ENCODE data around the gene ALK.

The ALK gene

DNA sequence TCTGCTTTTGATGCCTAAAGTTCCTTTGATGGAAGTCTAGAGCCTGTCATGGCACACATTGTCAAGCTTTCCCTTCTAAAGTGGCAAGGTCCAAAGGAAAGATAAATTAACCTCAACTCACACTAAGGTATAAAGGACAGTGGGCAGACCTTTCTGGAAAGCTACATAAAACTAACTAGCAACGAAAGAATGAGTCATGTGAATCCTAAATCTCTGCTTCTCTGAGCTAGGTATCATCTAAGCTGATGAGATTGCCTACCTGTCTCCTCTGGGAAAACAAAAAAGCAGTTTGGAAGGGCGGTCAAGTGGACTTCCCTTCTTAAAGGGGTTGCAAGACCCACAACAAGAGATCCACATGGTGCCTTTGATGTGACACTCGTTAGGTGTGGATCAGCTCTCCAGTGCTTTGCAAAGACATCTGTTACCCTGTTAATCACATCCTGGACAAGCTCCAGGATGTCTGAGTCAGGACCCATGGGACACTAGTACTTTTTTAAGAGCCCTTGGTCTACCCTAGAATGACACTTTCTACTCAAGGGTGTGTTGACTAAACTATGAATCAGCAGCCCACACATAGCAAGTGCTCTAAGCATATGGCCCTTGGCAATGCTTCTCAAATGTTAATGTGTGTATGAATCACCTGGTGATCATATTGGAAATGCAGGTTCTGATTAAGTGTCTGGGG is 173.5 kb downstream of the ALK start:
- Histone ChIP-seq H3K79me2 (ENCODE audit: insufficient read depth, low read depth) (no peaks in the 10 kb centered on the region), H2AFZ (ENCODE audit: low read depth) (no peak overlapping the region), H3K4me2 (no peak overlapping the region), H3K4me1 (ENCODE audit: low read depth, poor library complexity, severe bottlenecking) (no peaks in the 10 kb centered on the region), H3K27me3 (ENCODE audit: insufficient read depth, low read depth) (no peaks in the 10 kb centered on the region), H3K36me3 (ENCODE audit: insufficient read depth) (no peaks in the 10 kb centered on the region), H3K9ac (no peak overlapping the region), H3K27ac (no peak overlapping the region), H3K4me3 (IDR thresholded peaks at IDR 0.05; ENCODE audit: insufficient read depth, low read depth, low read length) (no peak overlapping the region), H4K20me1 (ENCODE audit: insufficient read depth) (no peaks in the 10 kb centered on the region)
- TF ChIP-seq, protein P1, sequence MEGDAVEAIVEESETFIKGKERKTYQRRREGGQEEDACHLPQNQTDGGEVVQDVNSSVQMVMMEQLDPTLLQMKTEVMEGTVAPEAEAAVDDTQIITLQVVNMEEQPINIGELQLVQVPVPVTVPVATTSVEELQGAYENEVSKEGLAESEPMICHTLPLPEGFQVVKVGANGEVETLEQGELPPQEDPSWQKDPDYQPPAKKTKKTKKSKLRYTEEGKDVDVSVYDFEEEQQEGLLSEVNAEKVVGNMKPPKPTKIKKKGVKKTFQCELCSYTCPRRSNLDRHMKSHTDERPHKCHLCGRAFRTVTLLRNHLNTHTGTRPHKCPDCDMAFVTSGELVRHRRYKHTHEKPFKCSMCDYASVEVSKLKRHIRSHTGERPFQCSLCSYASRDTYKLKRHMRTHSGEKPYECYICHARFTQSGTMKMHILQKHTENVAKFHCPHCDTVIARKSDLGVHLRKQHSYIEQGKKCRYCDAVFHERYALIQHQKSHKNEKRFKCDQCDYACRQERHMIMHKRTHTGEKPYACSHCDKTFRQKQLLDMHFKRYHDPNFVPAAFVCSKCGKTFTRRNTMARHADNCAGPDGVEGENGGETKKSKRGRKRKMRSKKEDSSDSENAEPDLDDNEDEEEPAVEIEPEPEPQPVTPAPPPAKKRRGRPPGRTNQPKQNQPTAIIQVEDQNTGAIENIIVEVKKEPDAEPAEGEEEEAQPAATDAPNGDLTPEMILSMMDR (conservative IDR thresholded peaks at IDR 0.05; ENCODE audit: low read depth, low read length) = no peak

DNA sequence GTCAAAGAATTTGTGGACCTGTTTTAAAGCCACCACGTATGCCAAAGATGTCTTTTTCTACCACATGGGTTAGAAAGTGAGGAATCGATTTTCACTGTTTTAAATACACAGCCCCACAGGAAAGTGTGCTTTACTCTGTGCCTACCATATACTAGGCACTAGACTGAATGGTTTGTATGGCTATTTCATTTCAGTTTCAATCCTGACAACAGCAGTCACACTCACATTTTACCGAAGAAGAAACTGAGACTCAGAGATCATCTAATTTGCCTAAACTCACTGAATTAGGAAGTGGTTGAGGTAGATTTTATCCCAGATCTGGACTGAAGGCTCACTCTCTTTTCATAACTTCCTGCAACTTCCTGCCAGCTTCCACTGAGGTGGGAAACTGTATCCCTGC is 176.4 kb downstream of the ALK start:
- no peaks in the 10 kb centered on the region for H4K20me1 ChIP-seq (ENCODE audit: insufficient read depth)
- H2AFZ ChIP-seq (ENCODE audit: low read depth) = no peak overlapping the region
- H3K27me3 ChIP-seq (ENCODE audit: insufficient read depth, low read depth) = no peaks in the 10 kb centered on the region
- H3K79me2 ChIP-seq (ENCODE audit: insufficient read depth, low read depth) = no peaks in the 10 kb centered on the region
- no peak overlapping the region for H3K27ac ChIP-seq
- H3K4me3 ChIP-seq (IDR thresholded peaks at IDR 0.05; ENCODE audit: insufficient read depth, low read depth, low read length) = no peak overlapping the region
- no peak overlapping the region for H3K9ac ChIP-seq
- no peak overlapping the region for H3K4me2 ChIP-seq
- TF ChIP-seq, protein P1 (conservative IDR thresholded peaks at IDR 0.05; ENCODE audit: low read depth, low read length) = no peak
- H3K4me1 ChIP-seq (ENCODE audit: low read depth, poor library complexity, severe bottlenecking) = no peaks in the 10 kb centered on the region
- H3K36me3 ChIP-seq (ENCODE audit: insufficient read depth) = no peaks in the 10 kb centered on the region

DNA sequence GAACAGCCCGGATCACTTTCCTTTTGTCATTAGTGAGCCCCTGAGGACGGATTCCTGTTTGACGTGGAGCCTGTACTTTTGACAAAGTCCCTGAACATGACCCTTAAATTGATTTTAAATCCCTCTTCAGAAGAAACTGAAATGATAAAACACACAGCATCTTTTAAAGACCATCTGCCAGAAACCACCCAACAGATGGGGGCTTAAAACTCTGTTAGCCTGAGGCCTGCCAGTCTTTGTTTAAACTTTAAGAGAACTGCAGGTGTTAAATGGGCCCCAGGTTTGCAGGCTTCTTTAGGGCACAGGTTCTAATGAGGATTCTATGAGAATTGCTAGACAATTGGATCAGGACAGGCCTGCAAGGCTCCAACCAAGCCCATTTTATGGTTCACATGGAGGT is 177.9 kb downstream of the ALK start:
- TF ChIP-seq, protein P1 (conservative IDR thresholded peaks at IDR 0.05; ENCODE audit: low read depth, low read length) = no peak
- H3K36me3 ChIP-seq (ENCODE audit: insufficient read depth) = no peaks in the 10 kb centered on the region
- no peak overlapping the region for H3K4me3 ChIP-seq (IDR thresholded peaks at IDR 0.05; ENCODE audit: insufficient read depth, low read depth, low read length)
- H2AFZ ChIP-seq (ENCODE audit: low read depth) = no peak overlapping the region
- no peak overlapping the region for H3K27ac ChIP-seq
- no peaks in the 10 kb centered on the region for H3K27me3 ChIP-seq (ENCODE audit: insufficient read depth, low read depth)
- no peaks in the 10 kb centered on the region for H4K20me1 ChIP-seq (ENCODE audit: insufficient read depth)
- no peaks in the 10 kb centered on the region for H3K4me1 ChIP-seq (ENCODE audit: low read depth, poor library complexity, severe bottlenecking)
- H3K79me2 ChIP-seq (ENCODE audit: insufficient read depth, low read depth) = no peaks in the 10 kb centered on the region
- no peak overlapping the region for H3K9ac ChIP-seq
- no peak overlapping the region for H3K4me2 ChIP-seq

DNA sequence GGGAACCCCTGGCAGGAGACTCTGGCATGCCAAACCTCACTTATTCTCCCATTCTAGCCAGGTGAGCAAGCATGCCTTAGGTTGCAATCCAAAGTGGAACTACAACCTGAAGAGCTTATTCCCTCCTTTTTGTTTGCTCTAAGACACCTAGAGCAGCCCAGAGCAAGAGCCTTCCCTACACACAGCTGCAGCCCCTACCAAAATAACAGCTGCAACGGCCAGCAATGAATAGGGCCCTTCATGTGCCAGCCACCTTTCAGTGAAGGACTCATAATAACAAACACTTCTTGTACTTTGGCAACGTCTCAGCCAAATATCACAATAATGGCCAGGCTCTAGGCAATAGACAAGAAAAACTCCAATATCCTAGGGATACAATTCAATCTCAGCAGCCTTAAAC is 178.7 kb downstream of the ALK start:
- no peak overlapping the region for H2AFZ ChIP-seq (ENCODE audit: low read depth)
- H3K4me3 ChIP-seq (IDR thresholded peaks at IDR 0.05; ENCODE audit: insufficient read depth, low read depth, low read length) = no peak overlapping the region
- no peak overlapping the region for H3K9ac ChIP-seq
- no peaks in the 10 kb centered on the region for H3K36me3 ChIP-seq (ENCODE audit: insufficient read depth)
- H3K79me2 ChIP-seq (ENCODE audit: insufficient read depth, low read depth) = no peaks in the 10 kb centered on the region
- no peaks in the 10 kb centered on the region for H3K27me3 ChIP-seq (ENCODE audit: insufficient read depth, low read depth)
- no peak overlapping the region for H3K27ac ChIP-seq
- no peak overlapping the region for H3K4me2 ChIP-seq
- no peaks in the 10 kb centered on the region for H3K4me1 ChIP-seq (ENCODE audit: low read depth, poor library complexity, severe bottlenecking)
- H4K20me1 ChIP-seq (ENCODE audit: insufficient read depth) = no peaks in the 10 kb centered on the region
- TF ChIP-seq, protein P1 (conservative IDR thresholded peaks at IDR 0.05; ENCODE audit: low read depth, low read length) = no peak
